Glutamatergic neuron (in vitro differentiated cells): Measurements from ENCODE around the gene EREG. TPM values are rescaled to one million over a fixed set of nuclear protein-coding genes. Genes with fewer than 3 reads are reported as not detected.

Experiments used
- DNase-seq: peaks from one replicate; pipeline ENCODE4 v3.0.0; 2022
- H3K27ac Mint-ChIP-seq: one replicate; pipeline ENCODE4 v1.8.0; 2020; ENCODE audit warnings: mild to moderate bottlenecking, mixed read lengths, inconsistent platforms; ENCODE audit not compliant: unreplicated experiment
- H3K27me3 Mint-ChIP-seq: one replicate; pipeline ENCODE4 v1.8.0; 2020; ENCODE audit warnings: mild to moderate bottlenecking, moderate library complexity, mixed read lengths, inconsistent platforms; ENCODE audit not compliant: unreplicated experiment
- H3K36me3 Mint-ChIP-seq: one replicate; pipeline ENCODE4 v1.8.0; 2020; ENCODE audit warnings: mild to moderate bottlenecking, mixed read lengths, inconsistent platforms; ENCODE audit not compliant: unreplicated experiment
- H3K4me1 Mint-ChIP-seq: one replicate; pipeline ENCODE4 v1.8.0; 2020; ENCODE audit warnings: mild to moderate bottlenecking, low read depth, mixed read lengths, inconsistent platforms; ENCODE audit not compliant: unreplicated experiment
- H3K4me3 Mint-ChIP-seq: one replicate; pipeline ENCODE4 v1.8.0; 2020; ENCODE audit warnings: mild to moderate bottlenecking, mixed read lengths, inconsistent platforms; ENCODE audit not compliant: unreplicated experiment
- H3K9me3 Mint-ChIP-seq: one replicate; pipeline ENCODE4 v1.8.0; 2020; ENCODE audit warnings: mild to moderate bottlenecking, moderate library complexity, mixed read lengths, inconsistent platforms; ENCODE audit not compliant: unreplicated experiment
- total RNA-seq: library from RNA; stranded (reverse); fragmentation: NEBNext Ultra II Directional; extraction: Animal tissue kit (Norgen Biotek cat#: 25700); gene quantifications from one replicate; pipeline ENCODE4 v1.2.1, GENCODE V29; 2021; ENCODE audit not compliant: unreplicated experiment
- TF ChIP-seq, protein P1 (sequence below): fragments of 200-600 bp; sonication (generic); IDR thresholded peaks from one replicate; pipeline ENCODE4 v1.5.0; 2021; ENCODE audit not compliant: partially characterized antibody, unreplicated experiment

The EREG gene
- total RNA-seq, 1 donor from 2014 or later: not detected

DNA sequence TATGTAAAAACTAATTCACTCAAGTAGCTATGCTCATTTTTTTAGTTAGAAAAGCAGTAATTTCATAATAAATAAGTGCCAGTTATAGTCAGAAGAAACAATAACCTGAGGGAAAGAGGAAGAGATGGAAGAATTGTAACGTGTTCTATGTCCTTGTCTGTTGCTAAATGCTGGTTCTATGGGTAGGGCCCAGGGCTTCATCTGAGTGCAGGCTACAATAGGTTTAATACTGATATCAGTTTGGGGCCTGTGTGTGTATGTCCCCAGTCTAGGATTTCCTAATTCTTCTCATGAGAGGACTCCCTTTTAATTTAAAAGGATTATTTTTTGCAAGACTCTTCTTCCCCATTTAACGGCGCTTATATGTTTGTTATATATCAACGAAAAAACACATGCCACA is 3.3 kb upstream of the EREG start:
- H3K9me3 Mint-ChIP-seq: no peaks in the 10 kb centered on the region
- H3K36me3 Mint-ChIP-seq: no peaks in the 10 kb centered on the region
- TF ChIP-seq, protein P1, sequence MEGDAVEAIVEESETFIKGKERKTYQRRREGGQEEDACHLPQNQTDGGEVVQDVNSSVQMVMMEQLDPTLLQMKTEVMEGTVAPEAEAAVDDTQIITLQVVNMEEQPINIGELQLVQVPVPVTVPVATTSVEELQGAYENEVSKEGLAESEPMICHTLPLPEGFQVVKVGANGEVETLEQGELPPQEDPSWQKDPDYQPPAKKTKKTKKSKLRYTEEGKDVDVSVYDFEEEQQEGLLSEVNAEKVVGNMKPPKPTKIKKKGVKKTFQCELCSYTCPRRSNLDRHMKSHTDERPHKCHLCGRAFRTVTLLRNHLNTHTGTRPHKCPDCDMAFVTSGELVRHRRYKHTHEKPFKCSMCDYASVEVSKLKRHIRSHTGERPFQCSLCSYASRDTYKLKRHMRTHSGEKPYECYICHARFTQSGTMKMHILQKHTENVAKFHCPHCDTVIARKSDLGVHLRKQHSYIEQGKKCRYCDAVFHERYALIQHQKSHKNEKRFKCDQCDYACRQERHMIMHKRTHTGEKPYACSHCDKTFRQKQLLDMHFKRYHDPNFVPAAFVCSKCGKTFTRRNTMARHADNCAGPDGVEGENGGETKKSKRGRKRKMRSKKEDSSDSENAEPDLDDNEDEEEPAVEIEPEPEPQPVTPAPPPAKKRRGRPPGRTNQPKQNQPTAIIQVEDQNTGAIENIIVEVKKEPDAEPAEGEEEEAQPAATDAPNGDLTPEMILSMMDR: no peak
- peaks cover 2% of the 10 kb centered on the region for H3K4me1 Mint-ChIP-seq
- peaks cover 2% of the 10 kb centered on the region for H3K27me3 Mint-ChIP-seq
- DNase-seq: no peak
- no peak overlapping the region for H3K27ac Mint-ChIP-seq
- no peak overlapping the region for H3K4me3 Mint-ChIP-seq

DNA sequence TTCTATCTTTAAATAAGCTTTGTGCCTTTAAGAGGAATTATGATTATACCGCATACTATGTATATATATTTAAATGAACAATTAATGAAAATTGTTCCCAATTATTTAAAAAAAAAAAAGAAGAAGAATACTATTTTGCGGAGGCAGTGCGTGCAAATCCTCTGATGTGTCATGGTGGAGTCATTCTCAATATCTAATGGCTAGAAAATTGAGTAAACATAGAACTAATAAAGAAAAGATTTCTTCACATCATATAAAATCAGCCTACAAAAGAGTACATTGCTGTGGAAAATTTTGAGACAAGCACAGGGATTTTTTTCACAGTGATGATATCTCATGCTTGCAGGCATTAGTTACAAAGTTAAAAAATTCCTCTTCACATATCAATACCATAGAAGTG is 2.6 kb upstream of the EREG start:
- Mint-ChIP-seq H3K36me3 (no peaks in the 10 kb centered on the region), H3K27ac (no peak overlapping the region), H3K9me3 (no peaks in the 10 kb centered on the region), H3K4me3 (no peak overlapping the region), H3K27me3 (peaks cover 2% of the 10 kb centered on the region), H3K4me1 (peaks cover 2% of the 10 kb centered on the region)
- TF ChIP-seq, protein P1: no peak
- no peak for DNase-seq

DNA sequence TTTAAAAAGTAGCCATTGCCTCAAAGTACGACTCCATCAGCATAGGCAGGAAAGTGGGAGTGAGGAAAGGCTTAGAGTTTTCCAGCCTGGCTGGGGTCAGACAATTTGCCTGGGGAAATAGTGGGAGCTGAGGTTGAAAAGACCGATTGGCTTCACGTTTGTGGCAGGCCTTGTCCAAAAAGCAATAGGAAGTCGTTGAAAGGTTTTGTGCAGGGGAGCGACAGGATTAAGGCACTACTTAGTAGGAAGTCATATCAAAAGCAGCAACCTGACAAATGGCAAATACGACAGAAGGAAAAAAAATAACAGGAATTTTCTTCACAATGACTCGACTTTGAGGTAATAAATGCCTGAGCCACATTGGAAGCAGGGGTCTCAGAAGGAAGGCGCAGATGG is 691 bp upstream of the EREG start:
- Mint-ChIP-seq H3K4me1 (peaks cover 2% of the 10 kb centered on the region), H3K9me3 (no peaks in the 10 kb centered on the region), H3K4me3 (peak overlapping the region; percentile 85), H3K27me3 (peaks cover 2% of the 10 kb centered on the region), H3K27ac (no peak overlapping the region), H3K36me3 (no peaks in the 10 kb centered on the region)
- TF ChIP-seq, protein P1: no peak
- DNase-seq: no peak

DNA sequence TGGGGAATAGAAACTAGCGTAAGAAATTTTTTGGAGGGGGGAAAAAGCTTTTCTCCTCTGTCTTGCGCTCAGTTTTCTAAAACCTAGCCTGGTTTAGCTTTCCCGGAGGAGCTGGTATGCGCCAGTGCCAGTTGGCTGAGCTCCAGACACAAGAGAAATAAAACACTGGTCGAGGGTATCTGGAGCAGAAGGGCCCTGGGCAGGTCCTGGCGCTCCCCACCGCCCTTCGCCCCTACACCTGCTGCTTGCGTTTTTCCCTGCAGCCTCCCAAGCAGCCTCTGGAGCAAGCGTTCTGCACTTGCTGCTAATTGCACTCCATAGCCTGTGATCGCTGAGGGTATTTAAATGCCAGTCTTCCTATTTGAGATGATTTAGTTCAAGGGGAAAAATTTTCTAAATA is 816 bp downstream of the EREG start:
- Mint-ChIP-seq H3K4me1 (peaks cover 2% of the 10 kb centered on the region), H3K9me3 (no peaks in the 10 kb centered on the region), H3K27me3 (peaks cover 4% of the 10 kb centered on the region), H3K36me3 (no peaks in the 10 kb centered on the region), H3K4me3 (peak overlapping the region; percentile 85), H3K27ac (no peak overlapping the region)
- peak; percentile 23 for DNase-seq
- TF ChIP-seq, protein P1: no peak

DNA sequence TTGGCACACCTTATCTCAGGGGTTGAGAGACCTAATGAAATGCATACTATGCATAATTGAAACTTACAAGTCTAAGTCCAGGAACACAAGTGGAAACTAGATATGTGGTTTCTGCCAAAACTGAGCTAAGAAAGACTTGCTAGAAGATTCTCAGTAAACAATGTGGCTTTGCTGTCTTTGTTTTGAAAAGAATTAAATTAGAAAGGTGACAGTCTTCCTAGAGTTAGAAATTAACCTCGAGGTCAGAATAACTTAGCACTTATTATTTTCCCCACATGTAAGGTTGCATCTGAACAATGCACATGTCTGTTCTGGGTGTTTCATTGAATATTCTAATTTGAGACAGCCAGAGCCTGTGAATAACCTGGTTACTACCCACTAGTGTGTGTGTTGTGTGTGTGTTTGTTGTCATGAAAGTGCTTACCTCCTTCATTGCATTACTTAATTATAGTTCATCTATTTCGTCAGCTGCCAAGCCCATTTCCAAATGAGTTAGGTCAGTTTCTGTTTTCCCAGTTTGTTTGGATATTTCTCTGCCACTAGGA is 1.5 kb downstream of the EREG start:
- Mint-ChIP-seq H3K36me3 (no peaks in the 10 kb centered on the region), H3K9me3 (no peaks in the 10 kb centered on the region), H3K4me1 (peaks cover 2% of the 10 kb centered on the region), H3K27me3 (peaks cover 4% of the 10 kb centered on the region), H3K4me3 (no peak overlapping the region), H3K27ac (no peak overlapping the region)
- no peak for DNase-seq
- TF ChIP-seq, protein P1: no peak
